ENCODE data around the gene CFAP65. TPM values are rescaled to one million over a fixed set of nuclear protein-coding genes. Genes with fewer than 3 reads are reported as not detected.

CFAP65 gene
- total RNA-seq, 2 donors from 2014 or later: 0.05 to 1.6 TPM

DNA sequence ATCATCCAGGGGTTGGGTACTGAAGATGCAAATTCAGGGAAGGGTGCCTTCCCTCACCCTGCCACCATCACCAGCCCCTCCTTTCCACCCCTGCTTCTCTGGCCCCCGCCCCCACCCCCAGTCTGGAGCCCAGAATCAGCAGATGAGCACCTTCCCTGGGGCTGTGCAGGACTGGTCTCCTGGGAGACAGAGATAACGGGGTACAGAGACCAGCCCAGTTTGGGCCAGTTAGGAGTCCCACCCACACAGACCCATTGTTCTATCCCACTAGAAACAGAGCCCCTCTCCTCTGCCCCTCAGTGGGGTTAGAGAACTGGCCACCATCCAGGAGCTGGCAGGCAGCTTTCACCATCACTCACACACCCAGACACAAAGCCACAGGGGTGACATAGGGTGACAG lies 43.6 kb downstream of the CFAP65 start:
- no peak for TF ChIP-seq CTCF (IDR thresholded peaks at IDR 0.05)
- Histone ChIP-seq H3K27ac (no peak overlapping the region), H3K9me3 (no peaks in the 10 kb centered on the region), H3K4me3 (no peak overlapping the region), H3K9ac (ENCODE audit: low read depth in 2 of 2, low read length in 2 of 2) (no peak overlapping the region), H3K36me3 (no peaks in the 10 kb centered on the region), H3K4me1 (peaks cover 15% of the 10 kb centered on the region), H3K27me3 (peaks cover 44% of the 10 kb centered on the region)
- intact Hi-C loops (cut with DNase I): no loop called here
- DNase-seq: no peak

GRCh38 chr2:218996937-218997336 lies 44.4 kb downstream of the CFAP65 start:
- Histone ChIP-seq H3K36me3 (no peaks in the 10 kb centered on the region), H3K27me3 (peaks cover 45% of the 10 kb centered on the region), H3K9me3 (no peaks in the 10 kb centered on the region), H3K4me3 (no peak overlapping the region), H3K4me1 (peaks cover 15% of the 10 kb centered on the region), H3K9ac (ENCODE audit: low read depth in 2 of 2, low read length in 2 of 2) (peak overlapping the region in 1 of 2 donors; percentile 1), H3K27ac (peak overlapping the region; percentile 50)
- no peak for TF ChIP-seq CTCF (IDR thresholded peaks at IDR 0.05)
- peak; percentile 46 for DNase-seq
- intact Hi-C loops (cut with DNase I): no loop called here

- intact Hi-C loops (cut with DNase I): no loop called here
- peak; percentile 93 for DNase-seq
- Histone ChIP-seq H3K36me3 (no peaks in the 10 kb centered on the region), H3K4me1 (peaks cover 15% of the 10 kb centered on the region), H3K4me3 (peak overlapping the region; percentile 33), H3K27me3 (peaks cover 48% of the 10 kb centered on the region), H3K9ac (ENCODE audit: low read depth in 2 of 2, low read length in 2 of 2) (peak overlapping the region; percentile 53 to 69), H3K27ac (peak overlapping the region; percentile 50), H3K9me3 (no peaks in the 10 kb centered on the region)
- peak; percentile 85 for TF ChIP-seq CTCF (IDR thresholded peaks at IDR 0.05)
These were observed 45.2 kb downstream of the CFAP65 start for GRCh38 chr2:218995972-218996711.

DNA sequence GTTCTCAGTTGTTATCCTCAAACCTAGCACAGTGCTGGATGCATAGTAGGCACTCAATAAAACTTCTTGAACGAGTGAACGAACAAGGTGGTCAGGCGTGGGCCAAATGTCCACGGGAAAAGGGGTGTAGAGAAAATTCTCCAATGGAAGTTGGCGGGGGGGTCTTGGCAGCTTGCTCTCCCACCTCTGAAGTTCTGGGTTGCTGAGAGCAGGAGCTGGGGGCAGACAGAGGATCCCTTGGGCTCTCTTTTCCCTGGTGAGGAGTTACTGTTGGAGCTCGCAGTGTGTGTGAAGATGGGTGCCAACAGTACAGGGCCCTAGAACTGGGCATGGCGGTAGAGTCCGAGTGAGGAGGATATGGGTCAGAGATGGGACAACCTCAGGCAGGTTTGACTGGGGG lies 45.8 kb downstream of the CFAP65 start:
- no peak overlapping the region for H3K27ac ChIP-seq

More for the DNA sequence above, 45.8 kb downstream of the CFAP65 start:
- Histone ChIP-seq H3K27me3 (peaks cover 53% of the 10 kb centered on the region), H3K4me1 (peaks cover 15% of the 10 kb centered on the region), H3K9me3 (no peaks in the 10 kb centered on the region), H3K4me3 (no peak overlapping the region), H3K9ac (ENCODE audit: low read depth in 2 of 2, low read length in 2 of 2) (no peak overlapping the region), H3K36me3 (no peaks in the 10 kb centered on the region)
- no peak for TF ChIP-seq CTCF (IDR thresholded peaks at IDR 0.05)
- DNase-seq: no peak
- intact Hi-C loops (cut with DNase I): no loop called here
